Activated B cell treated with CpG ODN at 0.5 μM for 24 hours (primary cell): ENCODE results near the gene EPHA1. TPM values are rescaled to one million over a fixed set of nuclear protein-coding genes. Genes with fewer than 3 reads are reported as not detected.

ENCODE experiments used
- ATAC-seq: fragments of 200-7000 bp; cut with Tn5 transposase; one replicate; pipeline ENCODE4 v1.10.0; 2021; ENCODE audit warnings: low read depth, mild to moderate bottlenecking, moderate library complexity
- CTCF ChIA-PET: fragments of 350-600 bp; sonication (Branson Sonifier 250); formaldehyde crosslinking; loops from one replicate; lab custom pipeline; 2021; ENCODE audit warnings: antibody characterized with exemption; lab: Charles Lee
- POLR2A ChIA-PET: fragments of 350-600 bp; sonication (Branson Sonifier 250); formaldehyde crosslinking; loops from one replicate; lab custom pipeline; 2021; ENCODE audit warnings: antibody characterized with exemption; lab: Charles Lee
- DNase-seq: peaks from one replicate; pipeline ENCODE4 v3.0.0; 2022
- H3K27ac Mint-ChIP-seq: one replicate; pipeline ENCODE4 v1.8.0; 2020; ENCODE audit warnings: mixed read lengths
- H3K27me3 Mint-ChIP-seq: one replicate; pipeline ENCODE4 v1.8.0; 2021; ENCODE audit warnings: mixed read lengths
- H3K36me3 Mint-ChIP-seq: one replicate; pipeline ENCODE4 v1.8.0; 2021; ENCODE audit warnings: low read depth, mixed read lengths
- H3K4me1 Mint-ChIP-seq: one replicate; pipeline ENCODE4 v1.8.0; 2021; ENCODE audit warnings: mixed read lengths
- H3K4me3 Mint-ChIP-seq: one replicate; pipeline ENCODE4 v1.8.0; 2020; ENCODE audit warnings: mild to moderate bottlenecking, mixed read lengths
- H3K9me3 Mint-ChIP-seq: one replicate; pipeline ENCODE4 v1.8.0; 2020; ENCODE audit warnings: mixed read lengths
- CTCF ChIP-seq: fragments of 200-600 bp; IDR thresholded peaks from one replicate; pipeline ENCODE4 v1.8.0; 2022; ENCODE audit warnings: antibody characterized with exemption, mild to moderate bottlenecking
- intact Hi-C: fragments of 100-400 bp; cut with micrococcal nuclease; formaldehyde crosslinking; loops from one replicate; pipeline ENCODE4 v1.15.1; 2024
- total RNA-seq: library from RNA; stranded (reverse); gene quantifications from 2 replicates; pipeline ENCODE4 v1.2.3, GENCODE V29; 2022

The EPHA1 gene
- total RNA-seq, 1 donor from 2014 or later: not detected

GRCh38 chr7:143354376-143354775 is 54.3 kb downstream of the EPHA1 start:
- POLR2A ChIA-PET: no interaction called here
- Mint-ChIP-seq H3K27ac (no peak overlapping the region), H3K27me3 (peaks cover 26% of the 10 kb centered on the region), H3K9me3 (no peaks in the 10 kb centered on the region), H3K4me3 (no peak overlapping the region), H3K4me1 (no peaks in the 10 kb centered on the region), H3K36me3 (no peaks in the 10 kb centered on the region)
- intact Hi-C loops: no loop called here
- CTCF ChIA-PET: no interaction called here
- TF ChIP-seq CTCF: no peak
- no peak for ATAC-seq
- no peak for DNase-seq

- intact Hi-C loops: no loop called here
- no peaks in the 10 kb centered on the region for H3K36me3 Mint-ChIP-seq
- no peaks in the 10 kb centered on the region for H3K9me3 Mint-ChIP-seq
- H3K4me3 Mint-ChIP-seq: no peak overlapping the region
- ATAC-seq (no peak), DNase-seq (no peak)
- ChIA-PET CTCF (no interaction called here), POLR2A (no interaction called here)
- H3K4me1 Mint-ChIP-seq: no peaks in the 10 kb centered on the region
- H3K27me3 Mint-ChIP-seq: peaks cover 28% of the 10 kb centered on the region
- TF ChIP-seq CTCF: no peak
- H3K27ac Mint-ChIP-seq: no peak overlapping the region
Measured at GRCh38 chr7:143352531-143353002, 56.1 kb downstream of the EPHA1 start.

- Mint-ChIP-seq H3K36me3 (no peaks in the 10 kb centered on the region), H3K9me3 (no peaks in the 10 kb centered on the region), H3K4me3 (no peak overlapping the region), H3K27ac (no peak overlapping the region), H3K4me1 (no peaks in the 10 kb centered on the region), H3K27me3 (peaks cover 34% of the 10 kb centered on the region)
- intact Hi-C loops: no loop called here
- ATAC-seq (no peak), DNase-seq (no peak)
- no peak for TF ChIP-seq CTCF
- POLR2A ChIA-PET: no interaction called here
- CTCF ChIA-PET: no interaction called here
Measured at GRCh38 chr7:143351574-143351973, 57.1 kb downstream of the EPHA1 start.

- intact Hi-C loops: no loop called here
- no peak overlapping the region for H3K4me3 Mint-ChIP-seq
- no peak for TF ChIP-seq CTCF
- H3K9me3 Mint-ChIP-seq: no peaks in the 10 kb centered on the region
- peaks cover 38% of the 10 kb centered on the region for H3K27me3 Mint-ChIP-seq
- ATAC-seq (no peak), DNase-seq (no peak)
- H3K4me1 Mint-ChIP-seq: no peaks in the 10 kb centered on the region
- H3K27ac Mint-ChIP-seq: no peak overlapping the region
- H3K36me3 Mint-ChIP-seq: no peaks in the 10 kb centered on the region
- ChIA-PET CTCF (no interaction called here), POLR2A (no interaction called here)
Measured at GRCh38 chr7:143351060-143351459, 57.6 kb downstream of the EPHA1 start.

- CTCF ChIA-PET: interaction anchor here (1.8 kb wide), 1 partner anchor 107 kb away, joined by 5 read pairs; no protein-coding TSS in a partner anchor
- Mint-ChIP-seq H3K27me3 (peaks cover 33% of the 10 kb centered on the region), H3K9me3 (no peaks in the 10 kb centered on the region), H3K27ac (no peak overlapping the region), H3K4me3 (no peak overlapping the region), H3K4me1 (peaks cover 6% of the 10 kb centered on the region), H3K36me3 (no peaks in the 10 kb centered on the region)
- no peak for TF ChIP-seq CTCF
- no peak for DNase-seq
- ATAC-seq: no peak
- POLR2A ChIA-PET: no interaction called here
- intact Hi-C loops: loop anchor here (5.0 kb wide), 2 partner anchors 34 to 41 kb away; partner anchors contain the start of gene ZYX
Measured at GRCh38 chr7:143347950-143348349, 60.7 kb downstream of the EPHA1 start.
